SK-N-SH (cell line): ENCODE data around the gene PGK1.

Source experiments
- EP300 ChIP-seq, 2 experiments: IDR thresholded peaks; 2 replicates each; pipeline versions ENCODE4 v1.4.0 to v1.6.1; 2012; ENCODE audit warnings: borderline replicate concordance in 1 of 2, low read depth in 1 of 2, low read length in 1 of 2
- EZH2phosphoT487 ChIP-seq: fragments of 200-600 bp; sonication (generic); IDR thresholded peaks from 2 replicates; pipeline ENCODE4 v1.6.1; 2017; ENCODE audit warnings: low read depth, mixed run types, mild to moderate bottlenecking, antibody characterized with exemption, moderate library complexity, borderline replicate concordance
- GABPA ChIP-seq: IDR thresholded peaks from 2 replicates; pipeline ENCODE4 v1.4.0; 2012; ENCODE audit warnings: low read depth, mild to moderate bottlenecking
- NFIC ChIP-seq: IDR thresholded peaks from 2 replicates; pipeline ENCODE4 v1.4.0; 2012; ENCODE audit warnings: borderline replicate concordance
- POLR2AphosphoS5 ChIP-seq: IDR thresholded peaks from 2 replicates; pipeline ENCODE4 v1.6.1; 2012; ENCODE audit warnings: low read depth, low read length
- RCOR1 ChIP-seq: fragments of 150-350 bp; IDR thresholded peaks from 2 replicates; pipeline ENCODE4 v1.6.1; 2017; ENCODE audit warnings: antibody characterized with exemption, low read length
- SIN3A ChIP-seq: IDR thresholded peaks from 2 replicates; pipeline ENCODE4 v1.6.1; 2012; ENCODE audit warnings: low read depth, mild to moderate bottlenecking, low read length, moderate library complexity, borderline replicate concordance
- TAF1 ChIP-seq: IDR thresholded peaks from 2 replicates; pipeline ENCODE4 v1.6.1; 2012; ENCODE audit warnings: low read depth, mild to moderate bottlenecking, low read length, moderate library complexity, borderline replicate concordance
- TEAD4 ChIP-seq: IDR thresholded peaks from 2 replicates; pipeline ENCODE4 v1.4.0; 2012; ENCODE audit warnings: mild to moderate bottlenecking, borderline replicate concordance; ENCODE audit not compliant: insufficient read depth
- TF ChIP-seq, protein P1 (sequence below): fragments of 200-600 bp; sonication (generic); IDR thresholded peaks from 2 replicates; pipeline ENCODE4 v1.6.1; 2017; ENCODE audit warnings: antibody characterized with exemption, mild to moderate bottlenecking, moderate library complexity
- TF ChIP-seq, protein P2 (sequence below): IDR thresholded peaks from 2 replicates; pipeline ENCODE4 v1.6.1; 2012; ENCODE audit warnings: mild to moderate bottlenecking, low read depth, low read length, moderate library complexity
- TF ChIP-seq, protein P3 (sequence below): fragments of 150-350 bp; IDR thresholded peaks from 2 replicates; pipeline ENCODE4 v1.6.1; 2017; ENCODE audit warnings: antibody characterized with exemption, low read length, low read depth, borderline replicate concordance
- TF ChIP-seq, protein P4 (sequence below): IDR thresholded peaks from 2 replicates; pipeline ENCODE4 v1.4.0; 2012; ENCODE audit warnings: low read depth

DNA sequence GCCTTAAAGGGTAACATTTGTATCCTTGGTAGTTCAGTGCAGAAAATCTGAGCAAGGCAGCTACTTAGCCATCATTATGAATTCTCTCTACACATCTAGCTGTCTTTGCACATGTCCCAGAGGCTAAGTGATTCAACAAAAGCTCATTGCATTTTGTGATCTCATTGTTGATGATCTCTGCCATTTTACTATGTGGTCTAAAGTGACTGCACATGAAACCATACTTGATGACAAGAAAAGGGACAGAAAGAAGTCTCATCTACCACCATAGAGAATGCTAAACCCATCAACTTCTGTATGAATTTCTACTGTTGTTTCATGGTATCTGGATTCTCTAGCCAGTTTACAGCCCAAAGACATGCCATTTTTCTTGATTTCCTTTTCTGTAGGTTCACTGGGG is 5.9 kb upstream of the PGK1 start:
- TF ChIP-seq NFIC (no peak), TEAD4 (no peak), EZH2phosphoT487 (no peak), GABPA (no peak), SIN3A (no peak), POLR2AphosphoS5 (no peak), RCOR1 (no peak), EP300 (IDR thresholded peaks at IDR 0.05; ENCODE audit: borderline replicate concordance in 1 of 2, low read depth in 1 of 2, low read length in 1 of 2) (no peak), TAF1 (no peak)
- TF ChIP-seq, protein P1, sequence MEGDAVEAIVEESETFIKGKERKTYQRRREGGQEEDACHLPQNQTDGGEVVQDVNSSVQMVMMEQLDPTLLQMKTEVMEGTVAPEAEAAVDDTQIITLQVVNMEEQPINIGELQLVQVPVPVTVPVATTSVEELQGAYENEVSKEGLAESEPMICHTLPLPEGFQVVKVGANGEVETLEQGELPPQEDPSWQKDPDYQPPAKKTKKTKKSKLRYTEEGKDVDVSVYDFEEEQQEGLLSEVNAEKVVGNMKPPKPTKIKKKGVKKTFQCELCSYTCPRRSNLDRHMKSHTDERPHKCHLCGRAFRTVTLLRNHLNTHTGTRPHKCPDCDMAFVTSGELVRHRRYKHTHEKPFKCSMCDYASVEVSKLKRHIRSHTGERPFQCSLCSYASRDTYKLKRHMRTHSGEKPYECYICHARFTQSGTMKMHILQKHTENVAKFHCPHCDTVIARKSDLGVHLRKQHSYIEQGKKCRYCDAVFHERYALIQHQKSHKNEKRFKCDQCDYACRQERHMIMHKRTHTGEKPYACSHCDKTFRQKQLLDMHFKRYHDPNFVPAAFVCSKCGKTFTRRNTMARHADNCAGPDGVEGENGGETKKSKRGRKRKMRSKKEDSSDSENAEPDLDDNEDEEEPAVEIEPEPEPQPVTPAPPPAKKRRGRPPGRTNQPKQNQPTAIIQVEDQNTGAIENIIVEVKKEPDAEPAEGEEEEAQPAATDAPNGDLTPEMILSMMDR = no peak
- TF ChIP-seq, protein P2, sequence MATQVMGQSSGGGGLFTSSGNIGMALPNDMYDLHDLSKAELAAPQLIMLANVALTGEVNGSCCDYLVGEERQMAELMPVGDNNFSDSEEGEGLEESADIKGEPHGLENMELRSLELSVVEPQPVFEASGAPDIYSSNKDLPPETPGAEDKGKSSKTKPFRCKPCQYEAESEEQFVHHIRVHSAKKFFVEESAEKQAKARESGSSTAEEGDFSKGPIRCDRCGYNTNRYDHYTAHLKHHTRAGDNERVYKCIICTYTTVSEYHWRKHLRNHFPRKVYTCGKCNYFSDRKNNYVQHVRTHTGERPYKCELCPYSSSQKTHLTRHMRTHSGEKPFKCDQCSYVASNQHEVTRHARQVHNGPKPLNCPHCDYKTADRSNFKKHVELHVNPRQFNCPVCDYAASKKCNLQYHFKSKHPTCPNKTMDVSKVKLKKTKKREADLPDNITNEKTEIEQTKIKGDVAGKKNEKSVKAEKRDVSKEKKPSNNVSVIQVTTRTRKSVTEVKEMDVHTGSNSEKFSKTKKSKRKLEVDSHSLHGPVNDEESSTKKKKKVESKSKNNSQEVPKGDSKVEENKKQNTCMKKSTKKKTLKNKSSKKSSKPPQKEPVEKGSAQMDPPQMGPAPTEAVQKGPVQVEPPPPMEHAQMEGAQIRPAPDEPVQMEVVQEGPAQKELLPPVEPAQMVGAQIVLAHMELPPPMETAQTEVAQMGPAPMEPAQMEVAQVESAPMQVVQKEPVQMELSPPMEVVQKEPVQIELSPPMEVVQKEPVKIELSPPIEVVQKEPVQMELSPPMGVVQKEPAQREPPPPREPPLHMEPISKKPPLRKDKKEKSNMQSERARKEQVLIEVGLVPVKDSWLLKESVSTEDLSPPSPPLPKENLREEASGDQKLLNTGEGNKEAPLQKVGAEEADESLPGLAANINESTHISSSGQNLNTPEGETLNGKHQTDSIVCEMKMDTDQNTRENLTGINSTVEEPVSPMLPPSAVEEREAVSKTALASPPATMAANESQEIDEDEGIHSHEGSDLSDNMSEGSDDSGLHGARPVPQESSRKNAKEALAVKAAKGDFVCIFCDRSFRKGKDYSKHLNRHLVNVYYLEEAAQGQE = no peak
- TF ChIP-seq, protein P3, sequence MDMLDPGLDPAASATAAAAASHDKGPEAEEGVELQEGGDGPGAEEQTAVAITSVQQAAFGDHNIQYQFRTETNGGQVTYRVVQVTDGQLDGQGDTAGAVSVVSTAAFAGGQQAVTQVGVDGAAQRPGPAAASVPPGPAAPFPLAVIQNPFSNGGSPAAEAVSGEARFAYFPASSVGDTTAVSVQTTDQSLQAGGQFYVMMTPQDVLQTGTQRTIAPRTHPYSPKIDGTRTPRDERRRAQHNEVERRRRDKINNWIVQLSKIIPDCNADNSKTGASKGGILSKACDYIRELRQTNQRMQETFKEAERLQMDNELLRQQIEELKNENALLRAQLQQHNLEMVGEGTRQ = no peak
- TF ChIP-seq, protein P4, sequence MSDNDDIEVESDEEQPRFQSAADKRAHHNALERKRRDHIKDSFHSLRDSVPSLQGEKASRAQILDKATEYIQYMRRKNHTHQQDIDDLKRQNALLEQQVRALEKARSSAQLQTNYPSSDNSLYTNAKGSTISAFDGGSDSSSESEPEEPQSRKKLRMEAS = no peak
